ENCODE measurements around the gene WNT2B. TPM values are rescaled to one million over a fixed set of nuclear protein-coding genes. Genes with fewer than 3 reads are reported as not detected.

Gene WNT2B
- total and polyA plus RNA-seq, 2 of the 8 experiments (the other 6 are each of a cell fraction or from before 2014, with no cell fraction given), result 0.33 to 2.0 TPM

DNA sequence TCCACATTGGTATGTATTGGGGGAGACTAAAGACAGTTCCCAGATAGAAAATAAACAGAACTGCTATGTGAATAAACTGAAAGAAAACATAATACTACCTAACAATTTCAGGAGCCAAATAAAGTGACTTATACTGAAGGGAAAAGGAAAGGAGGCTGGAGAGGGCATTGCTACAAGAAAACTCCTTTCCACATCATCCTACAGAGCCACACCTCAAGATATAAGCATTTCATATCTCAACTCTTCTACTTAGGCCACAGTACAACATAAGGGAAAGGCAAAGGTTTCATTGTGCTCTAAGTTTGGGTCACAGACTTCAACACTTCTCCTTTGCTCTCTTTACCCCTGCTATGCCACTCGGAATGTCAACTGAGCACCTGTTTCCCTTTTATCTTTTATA, 55.3 kb downstream of the WNT2B start:
- TF ChIP-seq BRCA1 (IDR thresholded peaks at IDR 0.05; ENCODE audit: low read depth, low read length), result no peak
- no peak for TF ChIP-seq JUND (IDR thresholded peaks at IDR 0.05; ENCODE audit: low read length)
- FAIRE-seq (no peak), DNase-seq (ENCODE audit: low read depth in 1 of 2, low spot score in 2 of 2) (no peak)
- H3K18ac ChIP-seq (ENCODE audit: extremely low read depth, low read length), result no peak overlapping the region
- no peak overlapping the region for H4K5ac ChIP-seq (ENCODE audit: insufficient read length, low read depth, low read length)
- no peak overlapping the region for H2BK12ac ChIP-seq (ENCODE audit: low read depth, low read length)
- ChIA-PET POLR2A (ENCODE audit: partially characterized antibody) (no interaction called here), CTCF (ENCODE audit: partially characterized antibody) (no interaction called here)
- H2AFZ ChIP-seq (ENCODE audit: low read length), result no peak overlapping the region
- WGBS, 2 experiments (ENCODE audit: extremely low coverage in 1 of 2, insufficient coverage in 1 of 2, insufficient read length in 1 of 2, insufficient replicate concordance in 2 of 2, low coverage in 1 of 2, low lambda C conversion rate in 2 of 2, missing lambda C conversion rate in 1 of 2), result 88% methylated on average over 1 of the region's 1 CpG; no CpG with 5 or more reads in 1 of the 2 experiments
- no peaks in the 10 kb centered on the region for H3K79me1 ChIP-seq (ENCODE audit: low read depth, low read length)
- no peak overlapping the region for H3K14ac ChIP-seq (ENCODE audit: insufficient read length)
- no peaks in the 10 kb centered on the region for H4K20me1 ChIP-seq (replicated peaks in 1 of 2; ENCODE audit: control insufficient read depth in 1 of 2, insufficient read depth in 2 of 2, low read length in 2 of 2)
- no peaks in the 10 kb centered on the region for H3K23me2 ChIP-seq (ENCODE audit: low read depth, low read length)
- no peak overlapping the region for H3K4me3 ChIP-seq (ENCODE audit: extremely low read depth in 1 of 4, insufficient read depth in 2 of 4, low read depth in 3 of 4, low read length in 4 of 4)
- H3K9ac ChIP-seq (replicated peaks in 1 of 4; ENCODE audit: extremely low read depth in 1 of 4, low read depth in 3 of 4, low read length in 3 of 4), result no peak overlapping the region
- H3K4me2 ChIP-seq (ENCODE audit: insufficient read depth in 1 of 2, low read depth in 2 of 2, low read length in 2 of 2), result no peak overlapping the region
- no peak overlapping the region for H2BK120ac ChIP-seq (replicated peaks; ENCODE audit: low read depth, low read length)
- H2BK5ac ChIP-seq (ENCODE audit: low read depth, low read length), result no peak overlapping the region
- no peaks in the 10 kb centered on the region for H3K27me3 ChIP-seq (replicated peaks in 1 of 4; ENCODE audit: control insufficient read depth in 3 of 4, extremely low read depth in 1 of 4, insufficient read depth in 3 of 4, low read length in 3 of 4)
- no peaks in the 10 kb centered on the region for H3K79me2 ChIP-seq (ENCODE audit: control insufficient read depth in 1 of 2, insufficient read depth in 2 of 2, low read length in 2 of 2)
- no peak overlapping the region for H3K4ac ChIP-seq (replicated peaks; ENCODE audit: insufficient read length, low read depth, low read length)
- H2BK15ac ChIP-seq (ENCODE audit: low read length), result no peak overlapping the region
- H3K23ac ChIP-seq (ENCODE audit: insufficient read length), result no peak overlapping the region
- no peak overlapping the region for H3K27ac ChIP-seq (ENCODE audit: low read depth, low read length)
- H3K9me3 ChIP-seq (ENCODE audit: insufficient read depth in 2 of 2, low read depth in 1 of 2, low read length in 1 of 2), result no peaks in the 10 kb centered on the region
- no peak overlapping the region for H4K91ac ChIP-seq (replicated peaks; ENCODE audit: insufficient read length, low read length)
- H3K56ac ChIP-seq (replicated peaks; ENCODE audit: insufficient read length, low read depth, low read length), result no peak overlapping the region
- H3K4me1 ChIP-seq (replicated peaks in 1 of 4; ENCODE audit: control insufficient read depth in 3 of 4, insufficient read depth in 4 of 4, low read length in 3 of 4), result no peaks in the 10 kb centered on the region
- H2AK5ac ChIP-seq (ENCODE audit: low read depth, low read length), result no peak overlapping the region
- H4K8ac ChIP-seq (ENCODE audit: extremely low read depth, insufficient read depth, low read length), result no peak overlapping the region
- H3K36me3 ChIP-seq (ENCODE audit: control insufficient read depth in 2 of 4, insufficient read depth in 4 of 4, low read length in 3 of 4), result no peaks in the 10 kb centered on the region; a peak in 2 of 8 replicates
- no peak overlapping the region for H2BK20ac ChIP-seq (ENCODE audit: low read length)
